Kidney glomerular epithelial cell (primary cell): ENCODE data around the gene CCT8.

ENCODE experiments used
- DNase-seq: peaks from one replicate; lab custom pipeline; 2025; lab: John Stamatoyannopoulos, UW

The CCT8 gene, protein sequence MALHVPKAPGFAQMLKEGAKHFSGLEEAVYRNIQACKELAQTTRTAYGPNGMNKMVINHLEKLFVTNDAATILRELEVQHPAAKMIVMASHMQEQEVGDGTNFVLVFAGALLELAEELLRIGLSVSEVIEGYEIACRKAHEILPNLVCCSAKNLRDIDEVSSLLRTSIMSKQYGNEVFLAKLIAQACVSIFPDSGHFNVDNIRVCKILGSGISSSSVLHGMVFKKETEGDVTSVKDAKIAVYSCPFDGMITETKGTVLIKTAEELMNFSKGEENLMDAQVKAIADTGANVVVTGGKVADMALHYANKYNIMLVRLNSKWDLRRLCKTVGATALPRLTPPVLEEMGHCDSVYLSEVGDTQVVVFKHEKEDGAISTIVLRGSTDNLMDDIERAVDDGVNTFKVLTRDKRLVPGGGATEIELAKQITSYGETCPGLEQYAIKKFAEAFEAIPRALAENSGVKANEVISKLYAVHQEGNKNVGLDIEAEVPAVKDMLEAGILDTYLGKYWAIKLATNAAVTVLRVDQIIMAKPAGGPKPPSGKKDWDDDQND

GRCh38 chr21:29073222-29074006, at the start of gene CCT8:
TSS of gene CCT8 (minus strand) at chr21:29073648. CDS start at chr21:29073590, 58 bp downstream.
- peak; percentile 98 for DNase-seq

DNA sequence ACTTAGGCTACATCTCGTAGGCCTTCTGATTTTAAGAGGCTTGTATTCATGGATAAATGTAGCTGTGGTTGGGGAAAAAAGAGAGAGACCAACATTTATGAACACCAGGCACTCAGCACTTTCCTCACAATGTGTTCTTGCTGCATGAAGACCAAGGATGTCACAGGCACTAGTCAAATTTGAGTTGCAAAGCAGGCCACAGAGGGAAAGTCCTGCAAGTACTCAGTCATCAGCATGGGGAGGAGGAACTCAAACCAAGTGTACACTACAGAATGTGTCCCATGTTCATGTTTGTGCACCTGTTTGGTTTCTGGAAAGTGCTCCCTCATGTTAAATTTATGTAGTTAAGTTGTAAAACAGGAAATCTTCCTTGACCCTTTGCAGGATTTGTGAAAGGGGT, 48.3 kb upstream of the CCT8 start:
- no peak for DNase-seq

GRCh38 chr21:29117372-29117955, 44.0 kb upstream of the CCT8 start:
- DNase-seq = no peak

GRCh38 chr21:29115899-29116298, 42.5 kb upstream of the CCT8 start:
- DNase-seq = no peak

DNA sequence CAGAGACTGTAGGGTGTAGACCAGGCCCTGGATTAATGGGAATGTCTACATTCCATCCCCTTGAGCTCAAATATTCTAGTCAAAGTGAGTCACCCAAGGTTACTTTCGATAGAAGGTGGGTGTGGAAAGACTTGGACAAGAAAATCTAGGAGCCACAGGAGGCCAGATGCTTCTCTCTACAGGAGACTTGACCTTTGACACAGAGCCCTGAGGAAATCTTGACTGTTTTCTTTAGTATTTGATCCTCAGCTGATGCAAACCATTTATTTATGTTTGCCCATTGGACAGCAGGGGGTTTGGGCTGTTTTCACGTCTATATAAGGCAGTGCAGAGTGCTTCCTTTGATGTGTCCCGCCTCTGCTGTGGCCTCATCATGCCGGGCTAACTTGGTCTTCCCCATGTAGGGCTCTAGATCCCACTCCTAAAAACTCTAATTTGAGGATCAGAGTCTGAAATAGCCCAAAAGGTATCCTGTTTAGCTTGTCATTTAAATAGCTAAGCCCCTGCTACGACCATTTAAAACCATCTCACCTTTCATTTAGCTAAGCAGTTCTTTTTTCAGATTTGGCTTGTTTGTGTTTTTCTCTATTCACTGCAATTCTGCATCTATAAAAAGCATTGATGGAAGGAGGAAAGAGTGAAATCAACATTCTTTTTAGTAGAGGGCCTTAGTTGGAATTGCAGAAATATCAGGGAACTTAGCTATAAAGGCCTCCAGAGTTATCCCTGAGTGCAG, 41.5 kb upstream of the CCT8 start:
- DNase-seq = peak; percentile 19

- DNase-seq = peak; percentile 95
Observed at GRCh38 chr21:29105218-29105617, 31.8 kb upstream of the CCT8 start.

GRCh38 chr21:29104239-29104708, 30.8 kb upstream of the CCT8 start:
- peak; percentile 42 for DNase-seq

DNA sequence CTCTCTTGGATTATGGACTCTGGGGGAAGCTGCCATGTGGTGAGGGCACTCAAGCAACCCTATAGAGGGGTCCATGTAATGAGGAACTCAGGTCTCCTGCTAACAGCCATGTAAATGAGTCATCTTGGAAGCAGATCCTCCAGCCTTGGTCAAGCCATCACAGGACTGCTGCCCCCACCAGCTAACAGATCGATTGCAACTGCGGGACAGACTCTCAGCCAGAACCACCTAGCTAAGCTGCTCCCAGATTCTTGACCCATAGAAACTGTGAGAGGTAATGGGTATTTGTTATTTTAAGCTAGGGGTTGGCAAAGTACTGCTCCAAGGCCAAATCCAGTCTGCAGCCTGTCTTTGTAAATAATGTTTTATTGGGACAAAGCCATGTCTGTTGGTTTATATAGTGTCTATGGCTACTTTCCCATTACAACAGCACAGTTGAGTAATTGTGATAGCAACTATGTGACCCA, 29.4 kb upstream of the CCT8 start:
- no peak for DNase-seq

GRCh38 chr21:29098156-29098555, 24.7 kb upstream of the CCT8 start:
- no peak for DNase-seq

DNA sequence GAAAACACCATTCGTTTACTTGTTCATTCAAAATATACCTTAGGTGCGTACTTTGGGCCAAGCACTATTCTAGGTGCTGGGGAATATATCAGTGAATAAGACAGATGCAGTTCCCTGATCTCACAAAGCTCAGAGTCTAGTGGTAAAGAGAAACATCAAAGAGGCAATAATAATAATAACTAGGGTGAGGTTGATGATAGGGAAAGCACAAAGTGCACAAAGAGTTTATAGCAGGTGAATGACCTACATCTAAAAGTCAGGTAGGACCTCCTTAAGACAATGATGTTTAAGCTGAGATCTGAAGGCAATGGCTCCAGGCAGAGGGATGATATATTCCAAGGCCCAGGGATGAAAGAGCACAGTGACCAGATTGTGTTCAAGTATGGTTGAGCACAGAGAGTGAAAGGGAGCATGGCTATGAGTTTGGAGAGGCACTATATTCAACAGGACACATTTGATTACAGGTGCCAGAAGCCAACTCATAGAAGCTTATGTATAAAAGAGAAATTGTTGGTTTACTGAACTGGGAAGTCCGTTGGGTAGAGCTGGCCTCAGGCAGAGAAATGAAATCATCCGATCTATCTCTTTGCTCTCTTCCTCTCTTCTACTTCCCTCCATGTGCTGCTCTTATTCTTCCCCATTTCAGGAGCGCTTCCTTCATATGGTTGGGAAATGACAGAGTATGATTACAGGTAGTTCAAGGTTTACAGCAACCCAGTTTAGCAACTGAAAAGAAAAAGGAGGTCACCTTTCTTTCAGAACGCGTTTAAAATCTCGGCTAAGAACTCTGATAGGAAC, 23.0 kb upstream of the CCT8 start:
- DNase-seq = no peak

DNA sequence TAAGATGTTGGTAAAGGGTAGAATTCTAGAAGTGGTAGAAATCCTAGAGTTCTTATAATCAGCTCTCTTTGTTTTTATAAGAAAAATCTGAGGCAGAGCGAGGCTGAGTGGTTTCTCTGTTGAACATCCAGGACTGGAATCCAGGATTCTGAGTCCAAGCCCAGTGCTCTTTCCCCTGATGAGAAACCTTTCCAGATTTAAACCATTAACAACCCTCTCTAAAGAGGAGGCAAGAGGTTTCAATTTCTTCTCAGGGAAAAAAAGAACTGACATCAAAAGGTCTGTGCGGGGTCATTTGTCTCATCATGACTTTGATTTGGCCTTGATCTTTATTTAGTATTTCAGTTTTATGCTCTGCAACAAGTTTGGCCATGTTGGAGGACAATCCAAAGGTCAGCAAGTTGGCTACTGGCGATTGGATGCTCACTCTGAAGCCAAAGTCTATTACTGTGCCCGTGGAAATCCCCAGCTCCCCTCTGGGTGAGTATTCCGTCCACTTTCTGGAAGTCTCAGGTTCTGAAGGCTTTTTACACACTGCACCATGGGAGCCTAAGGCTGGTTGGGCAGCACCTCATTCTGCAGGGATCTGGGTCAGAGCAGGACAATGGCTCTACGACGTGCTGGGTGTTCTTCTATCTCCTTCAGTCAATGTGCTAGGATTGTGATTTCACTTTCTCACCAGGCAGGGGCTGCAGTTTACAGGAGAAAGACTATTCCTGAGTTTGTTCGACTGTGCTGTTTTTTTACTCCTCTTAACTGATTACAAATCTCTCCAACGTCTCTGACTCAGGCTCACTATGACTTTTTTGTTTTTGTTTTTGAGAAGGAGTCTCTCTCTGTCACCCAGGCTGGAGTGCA, 18.9 kb upstream of the CCT8 start:
- DNase-seq = peak; percentile 31

DNA sequence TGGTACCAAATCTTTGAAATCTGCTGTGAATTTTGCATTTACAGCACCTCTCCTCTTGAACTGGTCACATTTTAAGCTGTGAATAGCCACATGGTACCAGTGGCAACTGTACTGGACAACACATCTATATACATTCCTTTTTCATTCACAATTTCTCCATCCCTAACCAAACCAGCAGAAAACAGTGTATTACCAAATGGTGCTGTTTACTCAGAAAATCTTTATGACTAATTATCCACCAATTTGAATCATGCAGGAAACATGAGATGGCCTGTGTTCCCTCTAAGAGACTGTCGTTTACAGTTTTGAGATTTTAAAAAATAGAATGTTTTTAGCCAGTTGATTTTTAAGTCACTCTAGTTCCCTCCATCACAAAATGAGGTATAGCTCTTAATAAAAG, 17.6 kb upstream of the CCT8 start:
- DNase-seq = peak; percentile 54

DNA sequence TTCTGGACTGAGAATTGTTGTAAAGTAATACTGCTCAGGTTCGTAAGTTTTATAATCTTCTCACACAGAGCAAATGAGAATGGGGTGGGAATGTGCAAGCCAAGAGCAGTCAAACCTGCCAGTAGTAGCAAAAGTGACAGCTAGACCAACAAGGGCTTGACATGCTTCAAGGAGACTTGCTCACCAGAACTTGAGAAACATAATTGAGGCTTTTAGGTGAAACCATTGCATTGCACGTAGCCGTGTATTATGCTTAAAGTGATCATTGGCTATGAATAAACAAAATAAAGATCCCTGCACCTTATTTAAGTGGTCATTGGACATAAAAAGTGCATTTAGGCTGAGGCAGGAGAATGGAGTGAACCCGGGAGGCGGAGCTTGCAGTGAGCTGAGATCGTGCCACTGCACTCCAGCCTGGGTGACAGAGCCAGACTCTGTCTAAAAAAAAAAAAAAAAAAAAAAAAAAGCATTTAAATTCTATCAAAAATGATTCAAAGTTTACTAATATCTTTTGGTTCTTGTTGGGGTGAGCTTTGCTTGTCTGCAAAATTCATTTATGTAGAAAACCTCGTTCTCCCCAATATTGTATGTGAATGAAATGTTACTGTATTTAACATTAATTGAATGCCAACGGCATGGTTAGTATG, 11.8 kb upstream of the CCT8 start:
- no peak for DNase-seq

GRCh38 chr21:29084372-29084771, 10.9 kb upstream of the CCT8 start:
- no peak for DNase-seq

- no peak for DNase-seq
Observed at GRCh38 chr21:29083306-29083705, 9.9 kb upstream of the CCT8 start.

GRCh38 chr21:29082046-29082815, 8.8 kb upstream of the CCT8 start:
- DNase-seq = no peak

DNA sequence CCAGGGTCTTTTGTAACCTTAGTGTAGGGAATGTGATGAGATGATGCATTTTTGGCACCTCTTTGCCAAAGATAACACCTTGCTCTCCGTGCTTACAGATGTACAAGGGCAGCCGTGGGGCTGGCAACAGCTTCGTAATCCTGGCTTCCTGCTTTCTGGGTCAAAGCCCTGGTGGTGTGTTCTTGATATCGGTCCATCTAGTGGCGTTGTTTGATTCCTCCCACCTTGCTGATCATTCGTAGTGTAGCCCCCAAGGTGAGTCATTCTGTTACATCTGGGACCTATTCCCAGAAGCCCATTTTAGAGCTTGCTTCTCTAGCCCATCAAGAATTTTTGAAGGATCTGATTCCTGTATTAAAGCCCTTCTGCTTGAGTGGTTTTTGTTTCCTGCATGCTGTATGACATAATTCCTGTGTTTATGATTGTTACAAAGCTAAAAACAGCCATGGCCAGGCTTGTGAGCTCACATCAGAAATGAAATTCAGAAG, 7.0 kb upstream of the CCT8 start:
- peak; percentile 63 for DNase-seq
